Stimulated activated CD4-positive, alpha-beta T cell treated with anti-CD3 and anti-CD28 coated beads, Interleukin-15, amount 100 ng/mL, for 24 hours (primary cell): Measurements from ENCODE around the gene ERP44.
"Not testable (repeated sequence)": the region's sequence is repeated elsewhere in the genome, so short reads cannot be mapped to it uniquely, and the experiment has no call there.

Experiments
- DNase-seq: peaks from one replicate; pipeline ENCODE4 v3.0.0-alpha.2; 2020

The ERP44 gene

GRCh38 chr9:99998866-99999265 is 99.9 kb downstream of the ERP44 start:
- DNase-seq = no peak

- DNase-seq = no peak
Measured at GRCh38 chr9:99998266-99998665, 100.5 kb downstream of the ERP44 start.

DNA sequence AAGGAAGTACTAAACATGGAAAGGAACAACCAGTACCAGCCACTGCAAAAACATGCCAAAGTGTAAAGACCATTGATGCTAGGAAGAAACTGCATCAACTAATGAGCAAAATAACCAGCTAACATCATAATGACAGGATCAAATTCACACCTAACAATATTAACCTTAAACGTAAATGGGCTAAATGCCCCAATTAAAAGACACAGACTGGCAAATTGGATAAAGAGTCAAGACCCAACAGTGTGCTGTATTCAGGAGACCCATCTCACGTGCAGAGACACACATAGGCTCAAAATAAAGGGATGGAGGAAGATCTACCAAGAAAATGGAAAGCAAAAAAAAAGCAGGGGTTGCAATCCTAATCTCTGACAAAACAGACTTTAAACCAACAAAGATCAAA is 108.3 kb downstream of the ERP44 start:
- DNase-seq = not testable (repeated sequence)

- no peak for DNase-seq
Measured at GRCh38 chr9:99986642-99987041, 112.2 kb downstream of the ERP44 start.

DNA sequence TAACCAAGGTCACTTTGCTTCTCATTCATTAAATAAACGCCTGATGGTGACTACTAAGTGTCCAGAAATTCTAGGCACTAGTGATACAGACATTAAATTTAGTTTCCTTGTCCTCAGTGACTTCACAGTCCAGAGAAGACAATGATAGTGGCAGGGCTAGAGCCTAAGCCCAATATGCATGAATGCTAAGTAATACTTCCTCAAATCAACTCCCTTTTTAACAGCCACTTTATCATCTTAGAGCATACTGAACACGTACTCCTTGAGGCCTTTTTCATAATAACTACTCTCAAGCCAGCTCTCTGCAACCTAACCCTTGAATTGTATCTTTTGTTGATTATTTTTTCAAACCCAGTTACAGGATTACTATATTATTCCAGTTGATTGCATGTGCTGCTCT is 118.2 kb downstream of the ERP44 start:
- no peak for DNase-seq

DNA sequence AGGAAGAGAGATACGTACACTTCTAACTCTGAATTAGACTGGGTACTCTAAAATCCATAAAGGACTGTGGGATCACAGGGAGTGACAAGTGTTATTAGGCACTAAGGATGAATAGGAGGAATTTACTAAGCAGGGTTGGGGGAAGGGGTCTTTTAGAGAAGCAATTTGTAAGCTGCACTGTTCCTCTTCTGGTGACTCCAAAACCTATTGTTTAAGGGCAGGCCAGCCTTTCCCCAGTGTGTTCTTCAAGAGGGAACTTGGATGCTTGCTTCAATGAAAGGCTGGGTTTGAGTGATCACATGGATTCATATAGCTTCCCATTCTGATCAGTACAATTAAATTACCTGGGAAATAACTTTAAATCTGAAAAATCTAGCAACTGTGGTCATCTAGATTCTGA is 120.6 kb downstream of the ERP44 start:
- no peak for DNase-seq

- no peak for DNase-seq
Measured at GRCh38 chr9:99977033-99977792, 121.6 kb downstream of the ERP44 start.

DNA sequence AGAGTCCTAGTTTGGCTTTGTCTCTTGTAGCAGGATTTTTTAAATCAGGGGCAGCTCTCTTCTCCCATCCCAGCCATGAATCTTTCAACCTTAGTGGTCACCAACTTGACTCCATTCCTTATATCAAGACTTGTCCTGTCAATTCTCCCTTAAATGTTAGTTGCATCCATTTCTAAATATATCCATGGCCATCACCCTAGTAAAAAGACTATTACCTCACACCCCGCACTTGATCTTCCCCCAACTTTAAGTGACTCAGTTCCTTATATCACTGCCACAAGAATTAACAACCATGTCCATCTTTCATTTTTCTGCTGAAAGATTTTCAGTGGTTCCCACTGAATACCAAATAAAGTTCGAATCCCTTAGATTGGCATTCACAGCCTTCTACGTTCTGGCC is 125.3 kb downstream of the ERP44 start:
- DNase-seq = no peak

DNA sequence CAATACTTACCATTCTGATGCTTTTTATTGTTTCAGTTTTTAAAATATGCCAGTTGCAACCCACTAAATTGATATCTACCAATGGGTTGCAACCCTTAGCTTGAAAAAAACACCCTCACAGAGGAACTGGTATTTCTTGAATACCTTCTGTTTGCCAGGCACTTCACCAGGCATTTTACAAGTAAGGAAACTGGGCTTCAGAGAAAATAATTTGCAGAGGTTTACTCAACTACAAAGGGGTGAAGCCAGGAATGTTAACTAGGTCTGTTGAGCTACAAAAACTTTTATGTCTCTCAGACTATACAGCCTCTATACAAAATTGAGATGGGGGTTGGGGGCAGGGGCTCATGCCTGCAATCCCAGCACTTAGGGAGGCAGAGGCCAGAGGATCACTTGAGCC is 127.4 kb downstream of the ERP44 start:
- DNase-seq = no peak

DNA sequence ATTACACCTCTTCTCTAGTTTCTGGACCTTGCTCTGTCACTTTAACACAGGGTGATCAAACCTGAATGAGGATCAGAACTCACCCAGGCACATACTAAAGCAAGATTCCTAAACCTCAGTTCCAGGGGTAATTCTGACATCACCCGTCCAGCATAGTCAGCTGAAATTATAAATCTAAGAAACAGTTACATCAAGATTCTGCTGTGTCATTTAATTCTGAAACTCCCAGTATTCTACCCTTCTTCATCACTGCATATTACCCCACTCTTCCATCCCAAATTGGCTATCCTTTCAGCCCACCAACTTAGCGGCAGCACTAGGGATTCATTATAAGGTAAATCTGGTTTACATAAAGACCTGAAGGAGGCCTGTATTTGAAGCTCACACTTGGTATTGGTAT is 128.3 kb downstream of the ERP44 start:
- DNase-seq = no peak

GRCh38 chr9:99967457-99967856 is 131.3 kb downstream of the ERP44 start:
- no peak for DNase-seq

GRCh38 chr9:99966716-99967115 is 132.1 kb downstream of the ERP44 start:
- no peak for DNase-seq

DNA sequence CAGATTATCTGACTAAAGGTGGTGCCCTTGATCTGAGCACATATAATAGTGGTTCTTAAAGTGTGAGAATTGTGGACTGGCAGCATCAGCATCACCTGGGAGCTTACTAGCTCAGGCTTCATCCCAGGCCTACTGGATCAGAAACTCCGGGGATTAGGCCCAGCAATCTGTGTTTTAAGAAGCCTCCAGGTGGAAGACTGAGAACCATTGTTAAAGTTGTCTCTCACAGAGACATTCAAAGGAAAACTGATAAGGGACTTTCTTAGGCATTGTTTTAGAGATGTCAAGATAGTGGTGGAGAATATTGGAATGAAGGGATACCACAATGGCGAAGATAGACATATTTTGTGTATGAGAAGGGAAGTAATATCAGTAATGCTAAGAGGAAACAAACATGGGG is 132.8 kb downstream of the ERP44 start:
- DNase-seq = no peak

GRCh38 chr9:99964336-99964735 is 134.5 kb downstream of the ERP44 start:
- no peak for DNase-seq

- DNase-seq = no peak
Measured at GRCh38 chr9:99962680-99963261, 136.0 kb downstream of the ERP44 start.

GRCh38 chr9:99955606-99956005 is 143.2 kb downstream of the ERP44 start:
- no peak for DNase-seq

DNA sequence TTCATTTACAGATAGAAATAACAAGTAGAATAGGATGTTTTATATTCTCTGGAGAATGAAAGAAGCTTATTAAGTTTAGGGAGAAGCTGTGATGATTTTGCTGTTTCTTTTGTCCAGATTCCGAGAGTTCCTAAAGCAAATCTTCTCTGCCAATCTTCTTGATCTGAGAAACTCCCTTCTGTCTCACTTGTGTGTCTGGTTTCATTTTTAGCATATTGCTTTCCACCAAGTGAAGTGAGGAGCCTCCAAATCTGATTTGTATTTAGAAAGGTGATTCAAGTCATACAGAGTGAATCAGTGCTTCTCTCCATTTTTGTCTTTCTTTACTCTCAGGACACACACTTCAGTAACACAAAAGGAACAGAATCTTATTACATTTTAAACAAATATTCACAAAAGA is 144.0 kb downstream of the ERP44 start:
- no peak for DNase-seq

GRCh38 chr9:99953861-99954507 is 144.8 kb downstream of the ERP44 start:
- no peak for DNase-seq

GRCh38 chr9:99948896-99949295 is 149.9 kb downstream of the ERP44 start:
- DNase-seq = no peak

DNA sequence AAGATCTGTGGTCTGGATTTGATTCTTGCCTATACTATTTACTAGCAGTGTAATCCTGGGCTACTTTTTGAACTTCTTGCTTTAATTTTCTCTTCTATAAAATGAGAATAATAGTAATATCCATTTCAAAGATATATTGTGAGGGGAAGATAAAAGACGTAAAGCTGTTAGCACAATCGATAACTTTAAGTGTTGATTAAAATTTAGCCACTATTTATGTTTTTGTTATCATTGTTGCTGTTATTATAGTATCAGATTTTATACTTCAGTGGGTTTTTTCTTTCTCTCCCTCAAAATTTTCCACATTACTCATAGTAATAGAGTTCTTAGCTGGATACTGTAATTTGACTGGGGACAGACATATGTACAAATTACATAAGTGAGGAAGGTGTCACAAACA is 150.3 kb downstream of the ERP44 start:
- DNase-seq = no peak

DNA sequence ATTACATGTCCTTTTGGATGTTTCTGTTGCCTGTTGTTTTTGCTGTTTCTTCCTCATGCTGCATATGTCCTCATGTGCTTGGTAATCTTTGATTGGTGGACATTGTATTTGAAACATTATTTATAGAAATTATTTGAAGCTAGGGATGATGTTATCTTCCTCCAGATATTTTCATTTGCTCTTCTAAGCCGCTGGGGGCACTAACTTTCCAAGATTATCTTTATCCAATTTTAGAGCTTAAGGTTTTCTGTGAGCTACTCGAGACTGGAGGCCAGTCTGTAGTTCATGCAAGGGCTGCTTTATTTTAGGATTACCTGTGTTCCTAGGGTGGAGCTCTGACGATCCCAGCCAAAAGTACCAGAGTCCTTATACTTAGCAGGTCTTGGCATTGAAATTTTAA is 151.4 kb downstream of the ERP44 start:
- DNase-seq = no peak

- DNase-seq = no peak
Measured at GRCh38 chr9:99936947-99937587, 161.7 kb downstream of the ERP44 start.

DNA sequence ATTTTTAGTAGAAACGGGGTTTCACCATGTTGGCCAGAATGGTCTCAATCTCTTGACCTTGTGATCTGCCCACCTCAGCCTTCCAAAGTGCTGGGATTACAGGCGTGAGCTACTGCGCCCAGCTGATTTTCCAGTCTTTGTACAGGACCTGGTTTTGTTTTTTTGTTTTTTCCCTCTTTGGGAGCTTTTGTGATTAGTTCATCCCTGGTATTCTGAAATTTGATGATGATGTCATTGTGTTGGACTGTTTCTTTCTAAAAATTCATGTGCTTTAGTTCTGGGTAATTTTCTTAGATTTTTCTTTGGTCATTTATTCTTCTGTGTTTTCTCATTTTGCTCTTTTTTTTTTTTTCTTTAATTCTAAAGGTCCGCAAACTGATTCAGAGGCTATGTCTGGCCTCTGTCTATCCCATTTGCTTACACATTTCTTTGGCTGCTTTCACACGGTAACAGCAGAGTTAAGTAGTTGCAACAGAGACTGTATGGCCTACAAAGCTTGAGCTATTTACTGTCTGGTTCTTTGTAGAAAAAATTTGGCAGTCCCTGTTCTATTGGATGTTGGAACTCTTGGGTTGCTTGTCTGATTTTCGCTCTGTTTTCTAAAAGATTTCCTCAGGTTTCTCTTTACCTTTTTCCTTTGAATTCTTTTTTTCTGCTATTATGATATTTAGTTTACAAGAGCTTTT is 167.5 kb downstream of the ERP44 start:
- DNase-seq = no peak
